Measurements from ENCODE around the gene SUSD1.
A peak's percentile ranks its signal among the peaks of the same experiment; 100 is the strongest.

Gene SUSD1

DNA sequence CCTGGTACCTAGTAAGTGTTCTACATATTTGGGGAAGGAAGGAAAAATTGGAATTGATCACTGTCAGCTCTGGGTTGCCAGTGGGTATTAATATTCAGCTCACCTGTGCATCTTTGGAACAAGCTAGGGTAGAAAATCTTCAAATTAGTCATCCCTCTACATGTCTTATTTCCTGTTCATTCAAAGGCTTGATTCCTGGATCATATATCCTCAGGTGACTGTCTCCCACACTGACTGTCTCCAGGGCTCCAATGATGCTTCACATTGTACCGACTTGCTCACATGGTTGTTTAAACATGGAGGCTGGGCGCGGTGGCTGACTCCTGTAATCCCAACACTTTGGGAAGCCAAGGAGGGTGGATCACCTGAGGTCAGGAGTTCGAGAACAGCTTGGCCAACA, 11.6 kb upstream of the SUSD1 start:
- TF ChIP-seq, protein P1, sequence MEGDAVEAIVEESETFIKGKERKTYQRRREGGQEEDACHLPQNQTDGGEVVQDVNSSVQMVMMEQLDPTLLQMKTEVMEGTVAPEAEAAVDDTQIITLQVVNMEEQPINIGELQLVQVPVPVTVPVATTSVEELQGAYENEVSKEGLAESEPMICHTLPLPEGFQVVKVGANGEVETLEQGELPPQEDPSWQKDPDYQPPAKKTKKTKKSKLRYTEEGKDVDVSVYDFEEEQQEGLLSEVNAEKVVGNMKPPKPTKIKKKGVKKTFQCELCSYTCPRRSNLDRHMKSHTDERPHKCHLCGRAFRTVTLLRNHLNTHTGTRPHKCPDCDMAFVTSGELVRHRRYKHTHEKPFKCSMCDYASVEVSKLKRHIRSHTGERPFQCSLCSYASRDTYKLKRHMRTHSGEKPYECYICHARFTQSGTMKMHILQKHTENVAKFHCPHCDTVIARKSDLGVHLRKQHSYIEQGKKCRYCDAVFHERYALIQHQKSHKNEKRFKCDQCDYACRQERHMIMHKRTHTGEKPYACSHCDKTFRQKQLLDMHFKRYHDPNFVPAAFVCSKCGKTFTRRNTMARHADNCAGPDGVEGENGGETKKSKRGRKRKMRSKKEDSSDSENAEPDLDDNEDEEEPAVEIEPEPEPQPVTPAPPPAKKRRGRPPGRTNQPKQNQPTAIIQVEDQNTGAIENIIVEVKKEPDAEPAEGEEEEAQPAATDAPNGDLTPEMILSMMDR (IDR thresholded peaks at IDR 0.05; ENCODE audit: insufficient read depth, low read depth, low read length, missing control alignments), result no peak
- H3K4me3 ChIP-seq (ENCODE audit: low read length), result no peak overlapping the region
- peak; percentile 90 for DNase-seq (ENCODE audit: low read depth)

DNA sequence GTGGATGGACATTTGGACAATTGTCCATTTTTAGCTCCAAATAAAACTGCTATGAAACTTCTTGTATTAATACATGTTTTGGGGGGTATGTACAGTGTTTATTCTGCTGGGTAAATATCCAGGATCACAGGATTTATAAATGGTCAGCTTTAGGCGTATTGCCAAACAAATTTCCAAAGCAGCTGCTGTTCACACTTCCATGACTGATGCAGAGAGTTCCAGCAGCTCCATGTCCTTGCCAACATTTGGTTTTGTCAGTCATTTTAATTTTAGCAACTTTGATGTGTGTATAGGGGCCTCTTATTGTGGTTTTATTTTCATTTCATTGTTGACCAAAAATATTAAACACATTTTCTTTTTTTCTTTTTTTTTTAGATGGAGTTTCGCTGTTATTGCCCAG, 9.8 kb upstream of the SUSD1 start:
- DNase-seq (ENCODE audit: low read depth), result no peak
- TF ChIP-seq, protein P1 (IDR thresholded peaks at IDR 0.05; ENCODE audit: insufficient read depth, low read depth, low read length, missing control alignments), result no peak
- no peak overlapping the region for H3K4me3 ChIP-seq (ENCODE audit: low read length)

DNA sequence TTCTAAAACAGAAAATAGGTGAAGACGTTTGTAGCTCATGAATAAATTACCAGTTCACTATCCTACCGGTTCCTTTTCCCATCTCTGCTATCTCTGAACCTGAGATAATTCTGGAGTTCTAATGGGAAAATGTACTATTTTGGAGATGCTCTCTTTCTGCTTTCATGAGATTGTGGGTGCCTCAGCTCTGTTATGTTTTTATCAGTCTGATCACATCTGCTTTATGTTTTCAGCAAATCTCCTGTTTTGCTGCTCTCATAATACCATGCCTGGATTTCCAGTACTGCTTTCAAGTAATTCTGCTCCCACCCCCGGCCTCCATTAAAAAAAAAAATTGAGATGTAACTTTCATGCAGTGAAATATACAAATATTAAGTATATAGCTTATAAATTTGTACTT, 9.1 kb upstream of the SUSD1 start:
- DNase-seq (ENCODE audit: low read depth), result no peak
- TF ChIP-seq, protein P1 (IDR thresholded peaks at IDR 0.05; ENCODE audit: insufficient read depth, low read depth, low read length, missing control alignments), result no peak

DNA sequence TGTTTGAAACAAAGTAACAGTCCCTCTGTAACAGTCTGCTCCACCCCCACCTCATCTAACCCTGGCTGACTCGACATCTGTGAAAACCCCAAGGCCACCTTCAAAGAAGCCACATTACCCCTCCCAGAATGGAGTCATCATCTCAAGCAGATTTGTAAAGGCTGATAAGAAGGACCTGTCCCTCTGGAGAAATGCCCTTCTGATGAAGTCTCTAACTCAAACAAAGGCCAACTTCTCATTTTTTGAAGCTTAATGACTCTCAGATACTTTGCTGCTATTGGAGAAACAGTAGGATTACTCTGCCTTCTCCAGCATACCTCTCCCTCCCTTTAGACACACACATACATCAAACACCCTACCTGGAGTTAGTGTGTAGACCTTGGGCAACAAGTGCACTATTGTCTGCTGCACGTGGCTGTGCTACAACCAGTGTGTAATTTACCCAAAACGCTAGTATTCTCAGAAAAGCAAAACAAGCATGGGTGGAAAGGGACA, 5.3 kb upstream of the SUSD1 start:
- TF ChIP-seq, protein P1 (IDR thresholded peaks at IDR 0.05; ENCODE audit: insufficient read depth, low read depth, low read length, missing control alignments), result no peak
- no peak for DNase-seq (ENCODE audit: low read depth)
- no peak overlapping the region for H3K4me3 ChIP-seq (ENCODE audit: low read length)

More for the DNA sequence above, 9.1 kb upstream of the SUSD1 start:
- H3K4me3 ChIP-seq (ENCODE audit: low read length), result no peak overlapping the region

DNA sequence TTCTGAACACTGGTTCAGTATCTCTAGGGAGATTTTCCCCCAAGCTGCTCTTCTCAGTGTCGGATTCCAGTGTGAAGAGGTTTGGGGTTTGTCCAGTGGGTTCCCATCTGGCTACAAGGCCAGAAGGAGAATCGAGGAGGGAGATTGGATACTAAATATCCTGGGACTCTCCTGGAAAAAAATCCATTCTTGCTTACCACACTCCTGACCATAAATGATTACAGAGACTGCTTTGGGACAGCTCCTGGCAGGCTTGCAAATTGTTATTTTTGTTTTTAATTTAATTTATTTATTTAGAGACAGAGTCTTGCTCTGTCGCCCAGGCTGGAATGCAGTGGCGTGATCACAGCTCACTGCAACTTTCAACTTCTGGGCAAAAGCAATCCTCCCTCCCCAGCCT, 4.7 kb upstream of the SUSD1 start:
- DNase-seq (ENCODE audit: low read depth), result no peak
- H3K4me3 ChIP-seq (ENCODE audit: low read length), result no peak overlapping the region
- TF ChIP-seq, protein P1 (IDR thresholded peaks at IDR 0.05; ENCODE audit: insufficient read depth, low read depth, low read length, missing control alignments), result no peak

DNA sequence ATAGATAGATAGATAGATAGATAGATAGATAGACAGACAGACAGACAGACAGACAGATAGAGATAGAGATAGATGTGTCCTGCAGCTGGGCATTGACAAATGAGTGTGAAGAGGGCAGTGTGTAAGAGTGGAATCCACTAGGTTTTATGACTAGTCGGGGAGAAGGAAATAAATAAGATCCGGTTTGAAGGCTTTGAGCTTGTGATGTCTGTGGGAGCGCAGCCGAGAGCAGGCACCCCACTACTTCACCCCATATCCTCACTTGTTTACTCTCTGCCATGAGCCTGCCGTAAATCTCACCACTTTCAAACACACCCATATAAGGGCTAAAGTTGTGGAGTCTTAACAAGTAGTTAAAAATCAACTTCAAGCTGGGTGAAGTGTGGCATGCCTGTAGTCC, 1.4 kb upstream of the SUSD1 start:
- DNase-seq (ENCODE audit: low read depth), result no peak
- TF ChIP-seq, protein P1 (IDR thresholded peaks at IDR 0.05; ENCODE audit: insufficient read depth, low read depth, low read length, missing control alignments), result no peak
- H3K4me3 ChIP-seq (ENCODE audit: low read length), result no peak overlapping the region

DNA sequence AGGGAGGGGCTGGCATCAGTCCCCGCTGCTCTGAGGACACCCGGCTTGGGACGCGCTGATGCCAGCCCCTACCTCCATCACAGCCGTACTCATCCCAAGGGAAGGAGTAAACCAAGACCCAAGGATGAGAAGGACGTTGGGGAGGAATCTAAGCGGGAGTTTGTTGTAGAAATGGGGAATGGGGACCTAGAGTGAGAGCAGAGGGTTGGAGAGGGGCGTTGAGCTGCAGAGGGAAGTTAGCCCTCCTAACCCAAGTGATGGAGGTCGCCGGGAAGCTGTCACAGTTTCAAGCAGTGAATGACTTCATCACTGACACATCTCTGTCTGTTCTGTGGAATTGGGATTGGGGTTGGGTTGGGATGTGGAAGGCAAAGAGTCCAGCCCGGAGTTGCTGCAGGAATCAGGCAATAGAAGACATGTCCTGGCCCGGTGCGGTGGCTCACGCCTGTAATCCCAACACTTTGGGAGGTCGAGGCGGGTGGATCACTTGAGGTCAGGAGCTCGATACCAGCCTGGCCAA, 759 bp upstream of the SUSD1 start:
- DNase-seq (ENCODE audit: low read depth), result no peak
- TF ChIP-seq, protein P1 (IDR thresholded peaks at IDR 0.05; ENCODE audit: insufficient read depth, low read depth, low read length, missing control alignments), result no peak
- H3K4me3 ChIP-seq (ENCODE audit: low read length), result no peak overlapping the region

Data from epithelial cell of esophagus (primary cell).